NCI-H2029 treated with DMSO at 0.1 percent for 48 hours (cell line): Measurements from ENCODE around the gene GOT1.

Experiments used
- DNase-seq: peaks from one replicate; lab custom pipeline; 2025; lab: John Stamatoyannopoulos, UW

GOT1 gene

GRCh38 chr10:99433378-99434020 is 3.1 kb upstream of the GOT1 start:
- DNase-seq = no peak

- DNase-seq = no peak
Measured at GRCh38 chr10:99432881-99433280, 2.5 kb upstream of the GOT1 start.

- DNase-seq = no peak
Measured at GRCh38 chr10:99432047-99432446, 1.6 kb upstream of the GOT1 start.

- no peak for DNase-seq
Measured at GRCh38 chr10:99431190-99431760, 851 bp upstream of the GOT1 start.

- DNase-seq = no peak
Measured at GRCh38 chr10:99430116-99430450, 341 bp downstream of the GOT1 start.

- DNase-seq = no peak
Measured at GRCh38 chr10:99429517-99430095, 818 bp downstream of the GOT1 start.

GRCh38 chr10:99427566-99428190 is 2.7 kb downstream of the GOT1 start:
- DNase-seq = no peak

GRCh38 chr10:99426689-99427088 is 3.7 kb downstream of the GOT1 start:
- DNase-seq = no peak

- DNase-seq = no peak
Measured at GRCh38 chr10:99425204-99425603, 5.2 kb downstream of the GOT1 start.

GRCh38 chr10:99424656-99425055 is 5.8 kb downstream of the GOT1 start:
- DNase-seq = no peak

- DNase-seq = no peak
Measured at GRCh38 chr10:99422529-99423096, 7.8 kb downstream of the GOT1 start.

GRCh38 chr10:99421233-99421739 is 9.1 kb downstream of the GOT1 start:
- DNase-seq = peak; percentile 11

- no peak for DNase-seq
Measured at GRCh38 chr10:99419688-99420087, 10.7 kb downstream of the GOT1 start.

GRCh38 chr10:99418910-99419624 is 11.4 kb downstream of the GOT1 start:
- no peak for DNase-seq

GRCh38 chr10:99412099-99412498 is 18.3 kb downstream of the GOT1 start:
- no peak for DNase-seq

GRCh38 chr10:99411546-99411945 is 18.9 kb downstream of the GOT1 start:
- no peak for DNase-seq

GRCh38 chr10:99410876-99411275 is 19.5 kb downstream of the GOT1 start:
- no peak for DNase-seq

- DNase-seq = no peak
Measured at GRCh38 chr10:99410146-99410545, 20.3 kb downstream of the GOT1 start.

GRCh38 chr10:99406149-99406548 is 24.3 kb downstream of the GOT1 start:
- DNase-seq = no peak

GRCh38 chr10:99403674-99404073 is 26.8 kb downstream of the GOT1 start:
- no peak for DNase-seq

GRCh38 chr10:99399664-99400063 is 30.8 kb downstream of the GOT1 start:
- no peak for DNase-seq

GRCh38 chr10:99396471-99396870 is 34.0 kb downstream of the GOT1 start:
- DNase-seq = no peak
